GM19043 (cell line): ENCODE measurements around the gene IRX1.

Experiments used
- ATAC-seq: cut with Tn5 transposase; IDR thresholded peaks from one replicate; pipeline ENCODE4 v1.9.1; 2021; ENCODE audit warnings: low read depth; ENCODE audit not compliant: unreplicated experiment

Gene IRX1

DNA sequence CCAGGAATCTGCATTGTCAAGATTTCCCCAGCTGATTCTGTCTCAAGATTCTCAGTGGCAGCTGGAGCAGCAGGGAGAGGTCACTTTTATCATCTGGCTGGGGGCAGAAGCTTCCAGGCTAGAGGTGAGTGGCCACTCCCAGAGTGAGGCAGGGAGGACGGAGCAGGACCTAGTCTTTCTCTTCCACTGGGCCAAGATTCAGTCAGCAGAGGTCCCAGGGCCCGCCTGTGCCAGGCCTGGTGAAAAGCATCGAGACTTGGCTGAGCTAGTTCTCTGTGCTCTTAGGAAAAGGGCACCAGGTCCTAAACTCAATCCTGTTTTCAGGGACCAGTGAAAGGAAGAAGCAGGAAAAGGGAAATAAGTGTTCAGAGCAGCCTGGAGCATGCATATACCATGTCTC, 46.6 kb downstream of the IRX1 start:
- ATAC-seq = no peak

DNA sequence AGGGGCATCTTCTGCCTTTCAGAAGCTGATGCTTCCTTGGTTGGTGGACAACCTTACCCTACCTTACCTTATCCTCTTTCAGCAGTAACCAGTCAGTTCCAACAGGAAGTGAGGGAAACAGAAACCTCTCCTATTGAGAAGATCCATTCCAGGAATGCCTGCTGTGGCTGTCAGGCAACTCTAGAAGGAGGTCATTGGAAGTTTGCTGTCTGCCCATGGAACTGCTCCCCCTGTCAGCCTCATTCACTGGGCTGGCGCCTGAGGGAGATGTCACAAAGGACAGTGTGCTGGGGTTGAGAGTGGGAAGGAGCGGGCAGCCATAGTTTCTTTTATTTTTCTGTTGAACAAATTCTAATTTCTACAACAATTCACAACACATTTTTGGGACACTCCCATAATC, 54.7 kb downstream of the IRX1 start:
- no peak for ATAC-seq

DNA sequence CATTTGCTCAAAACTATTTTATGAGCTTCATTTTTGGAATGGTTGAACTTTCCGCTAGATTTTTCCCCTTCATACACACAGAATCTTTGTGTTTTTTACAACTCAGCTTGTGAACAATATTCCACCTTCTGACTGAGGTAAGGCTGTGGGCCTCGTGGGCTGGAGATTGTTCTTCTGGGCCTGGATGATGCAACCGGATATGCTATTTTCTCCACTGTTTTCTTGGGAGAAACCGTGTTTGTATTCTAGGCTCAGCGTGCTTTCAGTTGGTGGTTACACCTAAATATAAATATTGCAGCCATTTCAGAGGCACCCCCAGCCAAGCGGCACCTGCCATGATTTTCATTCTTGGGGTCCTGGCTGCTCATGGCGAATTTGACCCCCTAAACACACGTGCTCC, 55.2 kb downstream of the IRX1 start:
- no peak for ATAC-seq
